Panc1 (cell line): Measurements from ENCODE around the gene PCDHGA2. TPM values are rescaled to one million over a fixed set of nuclear protein-coding genes. Genes with fewer than 3 reads are reported as not detected.

Experiments
- ATAC-seq: fragments of 200-7000 bp; cut with Tn5 transposase; 2 replicates; pipeline ENCODE4 v1.9.1; 2020; ENCODE audit warnings: mild to moderate bottlenecking, moderate library complexity
- BruUV-seq: library from RNA; stranded (reverse); fragments of 400-500 nt; replicated peaks from 2 replicates; lab custom pipeline; 2021; lab: Mats Ljungman, UMichigan
- CTCF ChIA-PET: fragments of 300-600 bp; sonication (Branson Sonifier 250); formaldehyde crosslinking; loops from one replicate; lab custom pipeline; 2022; ENCODE audit warnings: antibody characterized with exemption; lab: Charles Lee
- POLR2A ChIA-PET: fragments of 300-600 bp; sonication (Branson Sonifier 250); formaldehyde crosslinking; loops from one replicate; lab custom pipeline; 2022; ENCODE audit warnings: antibody characterized with exemption; lab: Charles Lee
- DNase-seq: peaks from one replicate; pipeline ENCODE4 v3.0.0-alpha.2; 2010; ENCODE audit warnings: low read depth, low spot score
- H3K27ac ChIP-seq: 2 replicates; pipeline ENCODE4 v1.5.1; 2011; ENCODE audit warnings: mild to moderate bottlenecking, low read length, inconsistent platforms
- H3K27me3 ChIP-seq: fragments of 200-500 bp; sonication (Bioruptor generic); 2 replicates; pipeline ENCODE4 v1.6.0; 2014; ENCODE audit warnings: low read length, inconsistent platforms; ENCODE audit not compliant: control insufficient read depth, insufficient read depth
- H3K36me3 ChIP-seq: fragments of 200-500 bp; sonication (Bioruptor generic); 2 replicates; pipeline ENCODE4 v1.5.1; 2014; ENCODE audit warnings: inconsistent platforms, mild to moderate bottlenecking, low read length, moderate library complexity; ENCODE audit not compliant: control insufficient read depth, insufficient read depth
- H3K4me1 ChIP-seq: 2 replicates; pipeline ENCODE4 v1.5.1; 2011; ENCODE audit warnings: inconsistent platforms, mild to moderate bottlenecking, low read length, moderate library complexity; ENCODE audit not compliant: control insufficient read depth, insufficient read depth
- H3K4me3 ChIP-seq, 2 experiments: 2 replicates each; pipeline ENCODE4 v1.5.1; 2011 to 2012; ENCODE audit warnings: low read depth in 2 of 2, low read length in 2 of 2, mild to moderate bottlenecking in 2 of 2, inconsistent platforms in 1 of 2, moderate library complexity in 1 of 2
- H3K9me3 ChIP-seq: fragments of 200-500 bp; sonication (Bioruptor generic); 2 replicates; pipeline ENCODE4 v1.5.1; 2014; ENCODE audit warnings: low read depth, mild to moderate bottlenecking, inconsistent platforms, low read length, moderate library complexity; ENCODE audit not compliant: control insufficient read depth, insufficient read depth
- POLR2AphosphoS5 ChIP-seq: IDR thresholded peaks from 2 replicates; pipeline ENCODE4 v1.6.1; 2012; ENCODE audit warnings: mild to moderate bottlenecking, low read depth, low read length, moderate library complexity
- REST ChIP-seq, 2 experiments: IDR thresholded peaks; 2 replicates each; pipeline ENCODE4 v1.6.1; 2011 to 2012; ENCODE audit warnings: low read depth in 2 of 2, control low read depth in 1 of 2, low read length in 1 of 2, mild to moderate bottlenecking in 1 of 2, moderate library complexity in 1 of 2; ENCODE audit not compliant: insufficient read depth in 1 of 2
- SIN3A ChIP-seq: IDR thresholded peaks from 2 replicates; pipeline ENCODE4 v1.6.1; 2012; ENCODE audit warnings: low read depth, mild to moderate bottlenecking, low read length, moderate library complexity, borderline replicate concordance; ENCODE audit not compliant: insufficient read depth
- TCF7L2 ChIP-seq: IDR thresholded peaks from 2 replicates; pipeline ENCODE4 v1.6.1; 2011; ENCODE audit warnings: mild to moderate bottlenecking, low read depth, low read length, inconsistent platforms
- in situ Hi-C: cut with HindIII; loops from 2 replicates; pipeline ENCODE4 v1.10.0; 2016; ENCODE audit warnings: low sequenced_read_pairs, low pct_unique_long_range_greater_than_20kb
- intact Hi-C: fragments of 100-400 bp; cut with micrococcal nuclease; formaldehyde crosslinking; loops from one replicate; pipeline ENCODE4 v1.10.0; 2022; ENCODE audit not compliant: unreplicated experiment
- total RNA-seq: library from RNA; stranded (reverse); gene quantifications from one replicate; pipeline ENCODE4 v1.2.1, GENCODE V29; 2021; ENCODE audit not compliant: unreplicated experiment
- TF ChIP-seq, protein P1 (sequence below): fragments of 450-650 bp; IDR thresholded peaks from 2 replicates; pipeline ENCODE4 v1.5.1; 2017; ENCODE audit warnings: mild to moderate bottlenecking

The PCDHGA2 gene
- total RNA-seq, 1 experiment from 2014 or later, result 0.05 TPM

DNA sequence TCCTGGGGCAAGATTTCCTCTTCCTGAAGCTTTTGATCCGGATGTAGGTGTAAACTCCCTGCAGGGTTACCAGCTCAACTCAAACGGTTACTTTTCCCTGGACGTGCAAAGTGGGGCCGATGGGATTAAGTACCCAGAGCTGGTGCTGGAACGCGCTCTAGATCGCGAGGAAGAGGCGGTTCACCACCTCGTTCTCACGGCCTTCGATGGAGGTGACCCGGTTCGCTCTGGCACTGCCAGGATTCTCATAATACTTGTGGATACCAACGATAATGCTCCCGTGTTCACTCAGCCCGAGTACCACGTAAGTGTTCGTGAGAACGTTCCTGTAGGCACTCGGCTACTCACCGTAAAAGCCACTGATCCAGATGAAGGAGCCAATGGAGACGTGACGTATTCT is 17.1 kb downstream of the PCDHGA2 start:
- no TSS peak for BruUV-seq
- TF ChIP-seq, protein P1, sequence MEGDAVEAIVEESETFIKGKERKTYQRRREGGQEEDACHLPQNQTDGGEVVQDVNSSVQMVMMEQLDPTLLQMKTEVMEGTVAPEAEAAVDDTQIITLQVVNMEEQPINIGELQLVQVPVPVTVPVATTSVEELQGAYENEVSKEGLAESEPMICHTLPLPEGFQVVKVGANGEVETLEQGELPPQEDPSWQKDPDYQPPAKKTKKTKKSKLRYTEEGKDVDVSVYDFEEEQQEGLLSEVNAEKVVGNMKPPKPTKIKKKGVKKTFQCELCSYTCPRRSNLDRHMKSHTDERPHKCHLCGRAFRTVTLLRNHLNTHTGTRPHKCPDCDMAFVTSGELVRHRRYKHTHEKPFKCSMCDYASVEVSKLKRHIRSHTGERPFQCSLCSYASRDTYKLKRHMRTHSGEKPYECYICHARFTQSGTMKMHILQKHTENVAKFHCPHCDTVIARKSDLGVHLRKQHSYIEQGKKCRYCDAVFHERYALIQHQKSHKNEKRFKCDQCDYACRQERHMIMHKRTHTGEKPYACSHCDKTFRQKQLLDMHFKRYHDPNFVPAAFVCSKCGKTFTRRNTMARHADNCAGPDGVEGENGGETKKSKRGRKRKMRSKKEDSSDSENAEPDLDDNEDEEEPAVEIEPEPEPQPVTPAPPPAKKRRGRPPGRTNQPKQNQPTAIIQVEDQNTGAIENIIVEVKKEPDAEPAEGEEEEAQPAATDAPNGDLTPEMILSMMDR, result no peak
- no peak for TF ChIP-seq REST (IDR thresholded peaks at IDR 0.05; ENCODE audit: insufficient read depth in 1 of 2, low read depth in 2 of 2, low read length in 1 of 2)
- TF ChIP-seq POLR2AphosphoS5, result no peak
- intact Hi-C loops, result loop anchor here (10.0 kb wide), 1 partner anchor 169 kb away; no protein-coding TSS in a partner anchor
- DNase-seq, result no peak
- Histone ChIP-seq H3K27ac (no peak overlapping the region), H3K9me3 (no peaks in the 10 kb centered on the region), H3K4me3 (no peak overlapping the region), H3K27me3 (no peaks in the 10 kb centered on the region; the same call in 1 of the 2 replicates), H3K36me3 (no peaks in the 10 kb centered on the region), H3K4me1 (no peaks in the 10 kb centered on the region)
- ChIA-PET CTCF (interaction anchor here (0.8 kb wide), 1 partner anchor 202 kb away, joined by 3 read pairs; no protein-coding TSS in a partner anchor), POLR2A (no interaction called here)
- in situ Hi-C loops, result no loop called here
- ATAC-seq, result no peak

DNA sequence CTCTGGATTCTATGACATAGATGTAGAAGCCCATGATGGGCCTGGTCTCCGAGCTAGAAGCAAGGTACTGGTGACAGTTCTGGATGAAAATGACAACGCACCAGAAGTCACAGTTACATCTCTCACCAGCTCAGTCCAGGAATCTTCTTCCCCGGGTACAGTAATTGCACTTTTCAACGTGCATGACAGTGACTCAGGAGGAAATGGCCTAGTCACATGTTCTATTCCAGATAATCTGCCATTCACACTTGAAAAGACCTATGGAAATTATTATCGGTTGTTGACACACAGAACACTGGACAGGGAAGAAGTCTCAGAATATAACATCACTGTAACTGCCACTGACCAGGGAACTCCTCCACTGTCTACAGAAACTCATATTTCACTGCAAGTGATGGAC is 17.6 kb downstream of the PCDHGA2 start:
- no peaks in the 10 kb centered on the region for H3K9me3 ChIP-seq
- DNase-seq, result no peak

More for the DNA sequence above, 17.6 kb downstream of the PCDHGA2 start:
- in situ Hi-C loops (no loop called here), intact Hi-C loops (loop anchor here (10.0 kb wide), 1 partner anchor 169 kb away; no protein-coding TSS in a partner anchor)
- H3K4me1 ChIP-seq, result no peaks in the 10 kb centered on the region
- TF ChIP-seq POLR2AphosphoS5, result no peak
- TF ChIP-seq SIN3A, result no peak
- TF ChIP-seq, protein P1, result no peak
- TF ChIP-seq TCF7L2, result no peak
- TF ChIP-seq REST (IDR thresholded peaks at IDR 0.05; ENCODE audit: insufficient read depth in 1 of 2, low read depth in 2 of 2, low read length in 1 of 2), result no peak
- ATAC-seq, result no peak
- ChIA-PET POLR2A (no interaction called here), CTCF (interaction anchor here (0.8 kb wide), 1 partner anchor 202 kb away, joined by 3 read pairs; no protein-coding TSS in a partner anchor)
- no peaks in the 10 kb centered on the region for H3K36me3 ChIP-seq
- H3K4me3 ChIP-seq, result no peak overlapping the region
- no peaks in the 10 kb centered on the region for H3K27me3 ChIP-seq
- H3K27ac ChIP-seq, result no peak overlapping the region
- BruUV-seq, result no TSS peak
